Measurements from ENCODE around the gene DPF1. TPM values are rescaled to one million over a fixed set of nuclear protein-coding genes. Genes with fewer than 3 reads are reported as not detected.
"Not testable (repeated sequence)": the region's sequence is repeated elsewhere in the genome, so short reads cannot be mapped to it uniquely, and the experiment has no call there.

The DPF1 gene
- total and polyA plus RNA-seq, 10 of the 15 experiments (the other 5 are each of a cell fraction or from before 2014, with no cell fraction given) = 0.11 to 4.3 (median 2.4) TPM

DNA sequence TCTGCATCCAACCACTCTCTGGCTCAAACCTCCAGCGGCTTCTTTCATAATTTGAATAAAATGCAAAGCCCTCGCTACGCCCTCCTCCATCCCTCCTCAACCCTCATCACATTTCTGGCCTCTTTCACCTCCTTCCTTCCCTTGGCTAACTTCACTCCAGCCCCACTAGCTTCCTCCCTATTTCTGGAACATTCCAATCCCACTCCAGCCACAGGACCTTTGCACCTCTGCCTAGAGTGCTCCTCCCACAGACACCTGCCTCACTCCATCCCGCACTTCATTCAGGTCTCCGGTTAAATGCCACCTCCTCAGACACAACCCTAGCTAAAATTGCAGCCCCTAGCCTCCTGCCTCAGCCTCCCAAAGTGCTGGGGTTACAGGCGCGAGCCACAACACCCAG, 7.9 kb upstream of the DPF1 start (continued):
- TF ChIP-seq BCLAF1 (IDR thresholded peaks at IDR 0.05) (no peak), RB1 (IDR thresholded peaks at IDR 0.05; ENCODE audit: borderline replicate concordance) (no peak), TARDBP (IDR thresholded peaks at IDR 0.05; ENCODE audit: borderline replicate concordance) (no peak), EED (IDR thresholded peaks at IDR 0.05; ENCODE audit: low read depth) (no peak), JUND (IDR thresholded peaks at IDR 0.05; ENCODE audit: low read depth, low read length) (no peak), BMI1 (IDR thresholded peaks at IDR 0.05; ENCODE audit: borderline replicate concordance) (no peak), PAX8 (IDR thresholded peaks at IDR 0.05) (no peak), ESRRA (IDR thresholded peaks at IDR 0.05; ENCODE audit: low read length) (no peak), EZH2 (IDR thresholded peaks at IDR 0.05; ENCODE audit: borderline replicate concordance, control insufficient read depth, low read depth, low read length) (no peak)
- TF ChIP-seq, protein P1, sequence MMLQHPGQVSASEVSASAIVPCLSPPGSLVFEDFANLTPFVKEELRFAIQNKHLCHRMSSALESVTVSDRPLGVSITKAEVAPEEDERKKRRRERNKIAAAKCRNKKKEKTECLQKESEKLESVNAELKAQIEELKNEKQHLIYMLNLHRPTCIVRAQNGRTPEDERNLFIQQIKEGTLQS (IDR thresholded peaks at IDR 0.05; ENCODE audit: borderline replicate concordance, extremely low read depth, low read depth, low read length) = no peak

DNA sequence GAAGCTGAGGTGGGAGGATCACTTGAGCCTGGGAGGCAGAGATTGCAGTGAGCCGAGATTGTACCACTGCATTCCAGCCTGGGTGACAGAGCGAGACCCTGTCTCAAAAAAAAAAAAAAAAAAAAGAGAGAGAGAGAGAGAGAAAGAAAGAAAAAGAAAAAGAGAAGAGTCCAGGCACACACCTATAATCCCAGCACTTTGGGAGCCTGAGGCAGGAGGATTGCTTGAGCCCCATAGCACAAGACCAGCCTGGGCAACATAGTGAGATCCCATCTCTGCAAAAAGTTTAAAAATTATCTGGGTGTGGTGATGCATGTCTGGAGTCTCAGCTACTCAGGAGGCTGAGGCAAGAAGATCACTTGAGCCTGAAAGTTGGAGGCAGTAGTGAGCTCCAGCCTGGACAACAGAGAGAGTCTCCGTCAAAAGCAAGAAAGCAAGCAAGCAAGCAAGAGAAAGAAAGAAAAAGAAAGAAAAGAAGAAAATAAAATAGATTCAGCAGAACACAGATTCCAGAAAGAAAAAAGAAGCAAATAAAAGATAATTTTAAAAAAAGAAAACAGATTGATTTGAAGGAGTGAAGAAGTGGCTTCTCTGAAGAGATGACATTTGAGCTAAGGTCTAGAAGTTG, 6.6 kb upstream of the DPF1 start:
- RAD21 ChIA-PET (ENCODE audit: unreplicated experiment) = interaction anchor here (1.0 kb wide), 1 partner anchor 328 kb away, joined by 4 read pairs; no protein-coding TSS in a partner anchor
- FAIRE-seq; SMC1A ChIA-PET (ENCODE audit: uncharacterized antibody, unreplicated experiment); H4K20me1 ChIP-seq (ENCODE audit: control insufficient read depth, insufficient read depth); H3K9ac ChIP-seq (ENCODE audit: control insufficient read depth, insufficient read depth, low read length); H3K27ac ChIP-seq (ENCODE audit: control insufficient read depth, insufficient read depth); H3K36me3 ChIP-seq (ENCODE audit: control insufficient read depth in 2 of 2, insufficient read depth in 2 of 2, low read length in 1 of 2); H3K9me3 ChIP-seq (replicated peaks; ENCODE audit: control insufficient read depth, insufficient read depth, low read length); H3K27me3 ChIP-seq (replicated peaks in 1 of 2; ENCODE audit: control insufficient read depth in 2 of 2, insufficient read depth in 2 of 2, low read length in 1 of 2); DNase-seq (ENCODE audit: low read depth, low spot score); H2AFZ ChIP-seq (ENCODE audit: control insufficient read depth, low read depth, low read length); H3K79me2 ChIP-seq (ENCODE audit: control insufficient read depth, insufficient read depth, low read length); H3K4me1 ChIP-seq (ENCODE audit: control insufficient read depth, insufficient read depth, low read length); H3K4me3 ChIP-seq; ATAC-seq; H3K4me2 ChIP-seq (ENCODE audit: control insufficient read depth, insufficient read depth); BruUV-seq (replicated peaks): not testable (repeated sequence)
- POLR2A ChIA-PET = interaction anchor here (0.7 kb wide), 1 partner anchor 562 kb away, joined by 6 read pairs; no protein-coding TSS in a partner anchor
- CTCF ChIA-PET = interaction anchor here (1.1 to 3.2 kb wide), 5 partner anchors 9 to 332 kb away, joined by 4 to 13 read pairs (median 6); no protein-coding TSS in a partner anchor
- WGBS (ENCODE audit: insufficient coverage, insufficient replicate concordance, low lambda C conversion rate, missing lambda C conversion rate) = 93% methylated on average over 1 of the region's 3 CpGs
- intact Hi-C loops (cut with micrococcal nuclease; ENCODE audit: unreplicated experiment) (loop anchor here (5.0 kb wide), 1 partner anchor 157 kb away; the partner anchor contains the start of genes GGN and SPRED3), in situ Hi-C loops (cut with MboI) (loop anchor here (5.0 kb wide), 1 partner anchor 328 kb away; no protein-coding TSS in a partner anchor)
